Gastrocnemius medialis (tissue), 4 donors: ENCODE results near the gene MUC5B. TPM values are rescaled to one million over a fixed set of nuclear protein-coding genes. Genes with fewer than 3 reads are reported as not detected.

Source experiments
- ATAC-seq, 2 donors: fragments of 150-250 bp; one replicate each; pipeline ENCODE4 v1.9.1; 2016
- DNase-seq, 2 donors: peaks; one replicate each; pipeline ENCODE4 v3.0.0-alpha.2; 2019
- H3K27ac ChIP-seq, 4 donors: fragments of 200-600 bp; sonication (generic); 1 replicate in 1 of 4; 2 replicates in 3 of 4; pipeline ENCODE4 v1.5.1; 2016 to 2018; ENCODE audit warnings: mild to moderate bottlenecking in 2 of 4, moderate library complexity in 1 of 4
- H3K27me3 ChIP-seq, 3 donors: fragments of 200-600 bp; sonication (generic) in 2 of 3; 1 replicate in 1 of 3; 2 replicates in 2 of 3; pipeline versions ENCODE4 v1.5.1 to v1.6.0; 2016 to 2019; ENCODE audit warnings: mild to moderate bottlenecking in 1 of 3, moderate library complexity in 1 of 3
- H3K36me3 ChIP-seq, 2 donors: fragments of 200-600 bp; sonication (generic) in 1 of 2; one replicate each; pipeline ENCODE4 v1.5.1; 2017 to 2018
- H3K4me1 ChIP-seq, 2 donors: fragments of 200-600 bp; sonication (generic) in 1 of 2; one replicate each; pipeline ENCODE4 v1.5.1; 2016 to 2017; ENCODE audit warnings: mild to moderate bottlenecking in 2 of 2
- H3K4me3 ChIP-seq, 4 donors: fragments of 200-600 bp; sonication (generic) in 3 of 4; 1 replicate in 1 of 4; 2 replicates in 3 of 4; pipeline ENCODE4 v1.5.1; 2016 to 2019; ENCODE audit warnings: mild to moderate bottlenecking in 2 of 4
- H3K9me3 ChIP-seq, 3 donors: fragments of 200-600 bp; sonication (generic) in 2 of 3; 1 replicate in 1 of 3; 2 replicates in 2 of 3; pipeline ENCODE4 v1.5.1; 2016 to 2019
- POLR2A ChIP-seq, 2 donors: fragments of 450-650 bp; IDR thresholded peaks; one replicate each; pipeline ENCODE4 v1.6.1; 2017; ENCODE audit warnings: antibody characterized with exemption in 2 of 2, mild to moderate bottlenecking in 2 of 2, moderate library complexity in 2 of 2
- in situ Hi-C, 4 donors: fragments of 200-750 bp; cut with MboI; loops; one replicate each; pipeline versions ENCODE4 v1.15.0 to v1.8.0; 2017; ENCODE audit warnings: low sequenced_read_pairs in 4 of 4
- intact Hi-C: fragments of 100-400 bp; cut with DNase I; formaldehyde crosslinking; loops from one replicate; pipeline ENCODE4 v1.15.1; 2023; ENCODE audit warnings: low total_unique reads
- total RNA-seq, 4 donors: library from RNA; depleted of rRNA; stranded (reverse); fragments of >200 nt; gene quantifications; one replicate each; pipeline versions ENCODE4 v1.1.0 to v1.2.3, GENCODE V29; 2016
- TF ChIP-seq, protein P1 (sequence below), 5 experiments: fragments of 450-650 bp in 3 of 5; fragments of 200-600 bp in 2 of 5; sonication (generic) in 2 of 5; IDR thresholded peaks in 4 of 5; conservative IDR thresholded peaks in 1 of 5; 1 replicate in 4 of 5; 2 replicates in 1 of 5; pipeline ENCODE4 v1.5.1; 2016 to 2019; ENCODE audit warnings: antibody characterized with exemption in 5 of 5, mild to moderate bottlenecking in 3 of 5, moderate library complexity in 3 of 5

The MUC5B gene
- total RNA-seq, 4 donors from 2014 or later = 0.17 TPM; not detected in 3

DNA sequence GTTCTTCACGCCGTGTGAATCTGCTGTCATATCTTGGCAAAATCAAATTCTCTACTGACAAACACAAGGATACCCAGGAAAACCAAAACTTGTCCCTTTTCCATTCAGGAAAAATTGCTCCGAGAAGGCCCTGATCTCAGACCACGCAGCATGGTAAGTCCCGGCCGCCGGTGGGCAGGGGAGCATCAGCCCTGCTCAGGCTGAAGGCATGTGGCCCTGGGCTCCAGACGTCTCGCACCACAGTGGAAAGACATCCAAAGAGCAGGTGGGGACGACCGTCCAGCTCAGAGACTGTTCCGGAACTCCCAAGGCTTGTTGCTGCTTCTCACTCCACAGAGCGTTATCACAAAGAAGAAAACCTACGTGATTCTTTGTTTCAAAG, 56.8 kb downstream of the MUC5B start:
- no peak for ATAC-seq
- in situ Hi-C loops = no loop called here
- no peak for DNase-seq
- H3K27ac ChIP-seq = no peak overlapping the region
- H3K4me1 ChIP-seq = no peaks in the 10 kb centered on the region
- no peaks in the 10 kb centered on the region for H3K9me3 ChIP-seq
- intact Hi-C loops = no loop called here
- no peak for TF ChIP-seq POLR2A (IDR thresholded peaks at IDR 0.05)
- TF ChIP-seq, protein P1, sequence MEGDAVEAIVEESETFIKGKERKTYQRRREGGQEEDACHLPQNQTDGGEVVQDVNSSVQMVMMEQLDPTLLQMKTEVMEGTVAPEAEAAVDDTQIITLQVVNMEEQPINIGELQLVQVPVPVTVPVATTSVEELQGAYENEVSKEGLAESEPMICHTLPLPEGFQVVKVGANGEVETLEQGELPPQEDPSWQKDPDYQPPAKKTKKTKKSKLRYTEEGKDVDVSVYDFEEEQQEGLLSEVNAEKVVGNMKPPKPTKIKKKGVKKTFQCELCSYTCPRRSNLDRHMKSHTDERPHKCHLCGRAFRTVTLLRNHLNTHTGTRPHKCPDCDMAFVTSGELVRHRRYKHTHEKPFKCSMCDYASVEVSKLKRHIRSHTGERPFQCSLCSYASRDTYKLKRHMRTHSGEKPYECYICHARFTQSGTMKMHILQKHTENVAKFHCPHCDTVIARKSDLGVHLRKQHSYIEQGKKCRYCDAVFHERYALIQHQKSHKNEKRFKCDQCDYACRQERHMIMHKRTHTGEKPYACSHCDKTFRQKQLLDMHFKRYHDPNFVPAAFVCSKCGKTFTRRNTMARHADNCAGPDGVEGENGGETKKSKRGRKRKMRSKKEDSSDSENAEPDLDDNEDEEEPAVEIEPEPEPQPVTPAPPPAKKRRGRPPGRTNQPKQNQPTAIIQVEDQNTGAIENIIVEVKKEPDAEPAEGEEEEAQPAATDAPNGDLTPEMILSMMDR (IDR thresholded peaks at IDR 0.05 in 4 of 5, conservative IDR thresholded peaks at IDR 0.05 in 1 of 5) = no peak
- H3K36me3 ChIP-seq = peaks cover 0 to 52% of the 10 kb centered on the region in 2 donors
- H3K27me3 ChIP-seq = no peaks in the 10 kb centered on the region
- H3K4me3 ChIP-seq = no peak overlapping the region

DNA sequence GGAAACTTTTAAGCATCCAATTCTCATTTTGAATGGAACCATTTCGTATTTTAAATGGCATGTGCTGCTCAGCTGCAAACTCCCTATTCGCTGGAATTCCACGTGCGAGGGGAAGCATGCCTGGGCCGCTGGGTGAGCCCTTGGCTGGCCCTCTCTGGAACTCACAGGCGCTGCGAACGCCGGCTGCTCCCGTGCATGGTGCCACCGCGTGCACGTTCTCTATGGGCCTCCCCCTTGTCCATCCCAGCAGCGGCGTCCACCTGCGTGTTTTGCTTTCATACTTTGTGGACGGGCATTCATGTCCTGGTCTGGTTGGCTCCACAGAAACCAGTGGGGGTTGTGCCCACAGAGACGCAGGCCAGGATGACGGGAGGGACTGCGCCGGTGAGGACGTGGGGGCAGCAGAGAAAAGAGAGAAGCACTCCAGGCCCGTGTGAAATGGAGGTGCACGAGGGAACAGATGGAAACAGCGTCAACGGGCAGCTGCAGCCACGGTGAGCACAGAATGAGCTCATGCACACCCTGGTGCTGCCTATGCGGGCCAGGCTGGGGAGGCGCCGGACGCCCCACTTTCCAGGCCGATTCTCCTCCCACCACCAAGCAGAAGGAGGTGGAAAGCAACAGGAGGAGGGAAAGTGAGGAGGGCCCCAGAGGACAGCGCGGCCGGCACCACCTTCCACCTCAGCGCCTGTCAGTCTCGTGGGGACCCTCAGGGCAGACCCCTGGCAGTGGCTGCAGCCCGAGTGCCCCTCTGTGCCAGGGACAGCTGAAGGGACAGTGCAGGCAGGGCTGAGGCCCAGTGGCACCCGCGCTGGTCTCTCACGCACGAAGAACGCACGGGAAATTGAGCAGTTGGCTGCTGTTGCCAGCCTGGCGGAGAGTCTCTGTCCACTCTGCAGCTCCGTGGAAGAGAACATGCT, 57.5 kb downstream of the MUC5B start:
- no peak for DNase-seq
- intact Hi-C loops = no loop called here

DNA sequence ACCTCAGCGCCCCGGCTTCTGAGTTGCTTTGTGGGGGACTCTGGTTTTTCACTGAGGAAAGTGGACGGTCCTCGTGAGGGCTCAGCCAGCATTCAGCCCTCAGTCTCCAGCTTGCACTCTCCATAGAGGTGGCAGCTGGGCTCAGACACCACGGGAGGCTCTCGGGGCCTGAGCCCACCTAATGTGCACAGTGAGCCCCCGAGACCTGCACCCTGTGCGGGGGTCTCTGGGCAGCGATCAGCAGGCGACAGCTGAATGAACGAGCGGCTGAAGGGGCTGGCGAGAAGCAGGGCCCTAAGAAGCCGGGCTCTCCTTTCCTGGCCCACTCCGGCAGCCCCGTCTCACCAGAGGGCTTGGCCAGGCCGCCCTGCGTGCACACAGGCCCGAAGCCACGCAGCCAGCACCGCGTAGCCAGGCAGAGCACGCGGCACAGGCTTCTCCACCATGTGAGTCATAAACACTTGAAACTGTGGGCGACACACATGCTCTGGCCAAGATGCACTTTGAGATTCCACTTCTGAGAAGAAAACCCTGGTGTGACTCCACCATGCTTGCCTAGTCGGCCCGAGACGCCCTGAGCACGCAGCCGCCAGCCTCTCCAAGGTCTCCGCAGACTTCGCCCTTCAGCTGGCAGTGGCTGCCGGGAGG, 58.6 kb downstream of the MUC5B start:
- intact Hi-C loops (no loop called here), in situ Hi-C loops (no loop called here)
- Histone ChIP-seq H3K36me3 (peaks cover 0 to 53% of the 10 kb centered on the region in 2 donors), H3K4me1 (no peaks in the 10 kb centered on the region), H3K9me3 (no peaks in the 10 kb centered on the region), H3K27me3 (no peaks in the 10 kb centered on the region), H3K4me3 (no peak overlapping the region), H3K27ac (no peak overlapping the region)
- DNase-seq = no peak
- no peak for TF ChIP-seq POLR2A (IDR thresholded peaks at IDR 0.05)
- TF ChIP-seq, protein P1 (IDR thresholded peaks at IDR 0.05 in 4 of 5, conservative IDR thresholded peaks at IDR 0.05 in 1 of 5) = no peak
- ATAC-seq = no peak

More for the DNA sequence above, 57.5 kb downstream of the MUC5B start:
- in situ Hi-C loops = no loop called here
- no peaks in the 10 kb centered on the region for H3K4me1 ChIP-seq
- ATAC-seq = no peak
- H3K27ac ChIP-seq = no peak overlapping the region
- no peaks in the 10 kb centered on the region for H3K27me3 ChIP-seq
- H3K36me3 ChIP-seq = peaks cover 0 to 53% of the 10 kb centered on the region in 2 donors
- TF ChIP-seq POLR2A (IDR thresholded peaks at IDR 0.05) = no peak
- TF ChIP-seq, protein P1 (IDR thresholded peaks at IDR 0.05 in 4 of 5, conservative IDR thresholded peaks at IDR 0.05 in 1 of 5) = no peak
- no peaks in the 10 kb centered on the region for H3K9me3 ChIP-seq
- H3K4me3 ChIP-seq = no peak overlapping the region

DNA sequence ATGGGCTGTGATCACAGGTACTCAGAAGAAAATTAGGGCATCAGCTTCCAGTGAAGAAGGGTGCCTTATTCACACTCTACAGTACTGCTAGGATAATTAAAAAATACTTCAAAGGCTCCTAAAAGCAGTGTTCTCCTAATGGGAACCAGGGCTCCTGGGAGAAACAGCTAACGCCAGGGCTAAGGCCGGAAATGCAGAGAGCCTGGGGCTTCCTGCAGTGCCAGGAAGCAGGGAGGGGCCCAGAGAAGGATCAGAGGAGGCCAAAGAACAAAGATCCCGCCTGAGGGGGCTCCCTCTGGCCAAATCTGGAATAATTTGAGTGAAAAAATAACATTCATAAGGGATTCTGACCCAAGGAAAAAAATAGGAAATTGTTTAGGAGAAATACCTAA, 59.1 kb downstream of the MUC5B start:
- H3K27ac ChIP-seq = no peak overlapping the region
- no peaks in the 10 kb centered on the region for H3K27me3 ChIP-seq
- DNase-seq = no peak
- no peak overlapping the region for H3K4me3 ChIP-seq
- in situ Hi-C loops = no loop called here
- ATAC-seq = no peak
- intact Hi-C loops = no loop called here
- H3K36me3 ChIP-seq = peaks cover 0 to 53% of the 10 kb centered on the region in 2 donors
- TF ChIP-seq POLR2A (IDR thresholded peaks at IDR 0.05) = no peak
- H3K4me1 ChIP-seq = no peaks in the 10 kb centered on the region
- H3K9me3 ChIP-seq = no peaks in the 10 kb centered on the region

DNA sequence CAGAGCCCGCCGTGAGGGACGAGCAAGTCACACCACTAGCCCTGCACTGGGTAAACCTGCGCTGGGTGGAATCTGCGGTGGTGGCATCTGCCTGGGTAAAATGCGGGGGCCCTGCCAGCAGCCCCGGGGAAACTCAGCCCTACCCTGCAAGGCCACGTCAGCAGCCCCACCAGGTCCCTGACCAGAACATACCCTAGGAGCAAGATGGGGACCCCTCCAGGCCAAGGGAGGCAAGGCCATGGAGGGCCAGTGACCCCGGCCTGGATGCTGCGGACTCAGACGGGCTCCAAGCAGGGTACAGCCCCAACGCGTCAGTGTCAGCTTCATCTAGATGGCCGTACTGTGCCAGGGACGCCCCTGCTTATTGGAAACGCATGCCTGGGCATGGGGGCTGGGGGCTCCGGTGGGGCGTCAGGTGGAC, 60.2 kb downstream of the MUC5B start:
- peaks cover 0 to 55% of the 10 kb centered on the region in 2 donors for H3K36me3 ChIP-seq
- H3K27ac ChIP-seq = no peak overlapping the region
- in situ Hi-C loops (no loop called here), intact Hi-C loops (no loop called here)
- H3K27me3 ChIP-seq = no peaks in the 10 kb centered on the region
- H3K9me3 ChIP-seq = no peaks in the 10 kb centered on the region
- DNase-seq (no peak), ATAC-seq (no peak)
- no peak overlapping the region for H3K4me3 ChIP-seq
- no peak for TF ChIP-seq POLR2A (IDR thresholded peaks at IDR 0.05)
- TF ChIP-seq, protein P1 (IDR thresholded peaks at IDR 0.05 in 4 of 5, conservative IDR thresholded peaks at IDR 0.05 in 1 of 5) = no peak
- H3K4me1 ChIP-seq = no peaks in the 10 kb centered on the region
